HFF-Myc (cell line): ENCODE data around the gene WHRN.

ENCODE experiments used
- DNase-seq: peaks from one replicate; pipeline ENCODE4 v3.0.0-alpha.2; 2011; ENCODE audit warnings: low read depth; ENCODE audit errors: extremely low read depth
- H3K4me3 ChIP-seq: replicated peaks from 2 replicates; pipeline ENCODE4 v1.5.1; 2011; ENCODE audit warnings: low read depth, mild to moderate bottlenecking, control low read depth, low read length
- TF ChIP-seq, protein P1 (sequence below): IDR thresholded peaks from 2 replicates; pipeline ENCODE4 v1.5.1; 2012; ENCODE audit warnings: mild to moderate bottlenecking, low read depth, low read length, control low read depth; ENCODE audit errors: missing control alignments

WHRN gene

DNA sequence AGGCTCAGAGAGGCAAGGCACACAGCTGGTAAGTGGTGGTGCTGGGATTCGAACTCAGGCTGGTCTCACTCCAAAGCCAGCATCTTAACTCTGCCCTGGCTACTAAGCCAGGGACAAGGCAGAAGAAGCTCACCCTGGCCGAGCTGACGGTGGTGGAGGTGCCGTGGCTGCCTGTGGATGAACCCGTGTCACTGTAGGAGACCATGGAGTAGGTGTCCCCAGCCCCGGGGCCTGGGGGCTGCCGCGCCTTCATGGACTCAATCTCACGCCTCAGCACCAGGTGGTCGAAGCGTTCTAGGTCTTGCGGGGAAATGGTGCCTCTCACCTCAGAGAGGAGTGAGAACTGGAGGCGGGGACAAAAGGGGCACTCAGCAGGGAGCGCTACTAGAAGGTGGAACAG is 82.1 kb downstream of the WHRN start:
- TF ChIP-seq, protein P1, sequence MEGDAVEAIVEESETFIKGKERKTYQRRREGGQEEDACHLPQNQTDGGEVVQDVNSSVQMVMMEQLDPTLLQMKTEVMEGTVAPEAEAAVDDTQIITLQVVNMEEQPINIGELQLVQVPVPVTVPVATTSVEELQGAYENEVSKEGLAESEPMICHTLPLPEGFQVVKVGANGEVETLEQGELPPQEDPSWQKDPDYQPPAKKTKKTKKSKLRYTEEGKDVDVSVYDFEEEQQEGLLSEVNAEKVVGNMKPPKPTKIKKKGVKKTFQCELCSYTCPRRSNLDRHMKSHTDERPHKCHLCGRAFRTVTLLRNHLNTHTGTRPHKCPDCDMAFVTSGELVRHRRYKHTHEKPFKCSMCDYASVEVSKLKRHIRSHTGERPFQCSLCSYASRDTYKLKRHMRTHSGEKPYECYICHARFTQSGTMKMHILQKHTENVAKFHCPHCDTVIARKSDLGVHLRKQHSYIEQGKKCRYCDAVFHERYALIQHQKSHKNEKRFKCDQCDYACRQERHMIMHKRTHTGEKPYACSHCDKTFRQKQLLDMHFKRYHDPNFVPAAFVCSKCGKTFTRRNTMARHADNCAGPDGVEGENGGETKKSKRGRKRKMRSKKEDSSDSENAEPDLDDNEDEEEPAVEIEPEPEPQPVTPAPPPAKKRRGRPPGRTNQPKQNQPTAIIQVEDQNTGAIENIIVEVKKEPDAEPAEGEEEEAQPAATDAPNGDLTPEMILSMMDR = no peak
- no peak for DNase-seq
- H3K4me3 ChIP-seq = no peak overlapping the region

DNA sequence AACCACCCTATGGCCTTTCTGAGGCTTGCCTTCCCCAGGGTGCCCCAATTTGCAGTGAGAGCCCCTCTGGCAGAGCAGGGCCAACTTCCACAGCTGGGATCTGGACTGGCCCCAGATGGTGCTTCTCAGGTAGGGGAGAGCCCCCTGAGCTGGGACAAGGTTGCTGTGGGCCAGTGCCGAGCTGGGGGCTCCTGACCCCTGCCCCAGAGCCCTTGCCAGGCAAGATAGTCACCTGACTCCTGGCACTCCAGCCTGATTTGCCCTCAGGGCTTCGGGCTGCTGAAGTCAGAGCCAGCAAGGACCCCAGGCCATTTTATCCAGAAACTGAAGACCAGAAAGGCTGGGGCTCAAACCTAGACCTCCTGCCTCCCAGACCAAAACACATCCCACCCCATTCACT is 84.1 kb downstream of the WHRN start:
- no peak overlapping the region for H3K4me3 ChIP-seq
- TF ChIP-seq, protein P1 = no peak

DNA sequence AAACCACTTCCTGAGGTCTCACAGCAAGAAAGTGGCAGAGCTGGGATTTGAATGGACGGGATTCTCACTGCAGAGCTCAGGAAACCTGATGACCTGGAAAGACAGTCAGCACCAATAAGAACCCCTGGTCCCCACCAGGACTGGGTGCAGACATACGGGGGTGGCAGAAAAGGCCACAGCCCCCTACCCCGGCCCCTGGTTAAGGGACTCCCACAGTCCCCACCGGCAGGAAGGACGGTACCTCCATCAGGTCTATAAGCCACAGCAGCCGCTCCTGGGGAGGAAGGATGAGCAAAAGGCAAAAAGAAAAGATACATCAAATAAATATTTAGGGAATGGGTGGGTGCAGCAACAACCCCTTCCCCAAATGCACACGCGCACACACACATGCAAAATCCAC is 85.5 kb downstream of the WHRN start:
- TF ChIP-seq, protein P1 = no peak
- DNase-seq = no peak

More for the DNA sequence above, 84.1 kb downstream of the WHRN start:
- DNase-seq = no peak

DNA sequence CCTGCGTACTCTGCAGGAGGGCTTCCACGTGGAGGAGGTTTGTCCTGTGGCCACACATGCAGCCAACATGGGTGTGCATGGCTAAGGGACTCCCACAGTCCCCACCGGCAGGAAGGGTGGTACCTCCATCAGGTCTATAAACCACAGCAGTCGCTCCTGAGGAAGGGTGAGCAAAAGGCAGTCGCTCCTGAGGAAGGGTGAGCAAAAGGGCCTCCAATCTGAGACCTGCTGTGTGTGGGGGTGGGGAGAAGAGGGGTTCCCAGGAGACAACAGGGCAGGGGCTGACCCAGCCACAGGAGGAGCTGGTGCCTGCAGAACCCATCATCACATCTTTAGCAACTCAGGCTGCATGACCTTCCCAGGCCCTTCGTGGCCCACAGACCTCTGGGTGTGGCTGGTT is 87.2 kb downstream of the WHRN start:
- no peak overlapping the region for H3K4me3 ChIP-seq
- DNase-seq = no peak
- TF ChIP-seq, protein P1 = no peak

More for the DNA sequence above, 85.5 kb downstream of the WHRN start:
- H3K4me3 ChIP-seq = no peak overlapping the region

DNA sequence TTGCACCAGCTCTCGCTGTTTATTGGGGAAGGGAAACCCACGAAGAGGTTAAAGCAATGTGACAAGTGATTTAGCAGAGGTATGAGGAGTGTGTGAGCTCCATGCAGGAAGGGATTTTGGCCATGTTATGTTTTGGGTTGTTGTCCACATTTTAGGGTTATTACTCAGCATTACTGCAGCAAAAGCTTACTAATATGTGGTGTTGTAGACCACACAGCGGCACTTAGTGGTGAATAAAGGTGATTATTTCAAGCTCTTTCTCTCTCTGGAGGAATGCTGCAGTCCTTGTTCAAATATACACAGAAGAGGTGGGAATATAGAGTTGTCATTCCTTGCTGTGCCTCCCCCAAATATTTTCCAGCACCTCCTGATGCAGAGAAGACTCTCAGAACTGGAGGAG is 87.8 kb downstream of the WHRN start:
- peak; percentile 16 for DNase-seq
- no peak overlapping the region for H3K4me3 ChIP-seq
- TF ChIP-seq, protein P1 = no peak

DNA sequence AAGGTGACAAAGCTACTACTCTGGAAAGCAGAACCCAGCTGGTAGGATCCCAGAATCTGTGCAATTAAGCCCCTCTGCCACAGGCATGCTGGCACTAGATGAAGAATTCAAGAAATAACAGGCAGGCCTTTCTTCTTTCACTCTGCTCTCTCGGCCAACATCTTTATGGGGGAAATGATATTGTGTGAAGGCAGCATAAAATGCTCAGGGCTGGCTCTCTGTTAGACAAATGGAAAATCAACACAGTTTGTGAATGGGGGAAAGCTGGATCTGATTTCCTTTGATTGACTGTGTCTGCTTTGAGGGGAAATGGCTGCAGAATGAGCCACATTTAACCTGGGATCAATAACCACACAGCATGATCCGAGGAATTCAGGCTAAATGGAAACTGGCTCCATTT is 88.4 kb downstream of the WHRN start:
- TF ChIP-seq, protein P1 = no peak
- no peak overlapping the region for H3K4me3 ChIP-seq
- no peak for DNase-seq

DNA sequence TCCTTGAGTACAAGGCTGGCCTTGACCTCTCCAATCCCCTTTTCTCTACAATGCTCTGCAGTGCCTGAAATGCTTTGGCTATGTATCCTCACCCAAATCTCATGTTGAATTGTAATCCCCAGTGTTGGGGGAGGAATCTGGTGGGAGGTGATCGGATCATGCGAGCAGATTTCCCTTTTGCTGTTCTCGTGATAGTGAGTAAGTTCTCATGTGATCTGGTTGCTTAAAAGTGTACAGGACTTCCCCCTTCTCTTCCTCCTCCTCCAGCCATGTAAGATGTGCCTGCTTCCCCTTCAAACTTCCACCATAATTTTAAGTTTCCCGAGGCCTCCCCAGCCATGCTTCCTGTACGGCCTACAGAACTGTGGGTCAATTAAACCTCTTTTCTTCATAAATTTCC is 89.0 kb downstream of the WHRN start:
- H3K4me3 ChIP-seq = no peak overlapping the region
- no peak for DNase-seq
- TF ChIP-seq, protein P1 = no peak
